B cell (primary cell): ENCODE measurements around the gene WHAMM.

ENCODE experiments used
- EZH2 ChIP-seq: IDR thresholded peaks from 2 replicates; pipeline ENCODE4 v1.6.1; 2012; ENCODE audit warnings: borderline replicate concordance, low read depth, mild to moderate bottlenecking, moderate library complexity, low read length; ENCODE audit not compliant: insufficient read depth, poor library complexity, severe bottlenecking
- TF ChIP-seq, protein P1 (sequence below): fragments of 200-600 bp; IDR thresholded peaks from one replicate; pipeline ENCODE4 v1.8.0; 2022; ENCODE audit warnings: antibody characterized with exemption, mild to moderate bottlenecking

- TF ChIP-seq, protein P1, sequence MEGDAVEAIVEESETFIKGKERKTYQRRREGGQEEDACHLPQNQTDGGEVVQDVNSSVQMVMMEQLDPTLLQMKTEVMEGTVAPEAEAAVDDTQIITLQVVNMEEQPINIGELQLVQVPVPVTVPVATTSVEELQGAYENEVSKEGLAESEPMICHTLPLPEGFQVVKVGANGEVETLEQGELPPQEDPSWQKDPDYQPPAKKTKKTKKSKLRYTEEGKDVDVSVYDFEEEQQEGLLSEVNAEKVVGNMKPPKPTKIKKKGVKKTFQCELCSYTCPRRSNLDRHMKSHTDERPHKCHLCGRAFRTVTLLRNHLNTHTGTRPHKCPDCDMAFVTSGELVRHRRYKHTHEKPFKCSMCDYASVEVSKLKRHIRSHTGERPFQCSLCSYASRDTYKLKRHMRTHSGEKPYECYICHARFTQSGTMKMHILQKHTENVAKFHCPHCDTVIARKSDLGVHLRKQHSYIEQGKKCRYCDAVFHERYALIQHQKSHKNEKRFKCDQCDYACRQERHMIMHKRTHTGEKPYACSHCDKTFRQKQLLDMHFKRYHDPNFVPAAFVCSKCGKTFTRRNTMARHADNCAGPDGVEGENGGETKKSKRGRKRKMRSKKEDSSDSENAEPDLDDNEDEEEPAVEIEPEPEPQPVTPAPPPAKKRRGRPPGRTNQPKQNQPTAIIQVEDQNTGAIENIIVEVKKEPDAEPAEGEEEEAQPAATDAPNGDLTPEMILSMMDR, result no peak
- no peak for TF ChIP-seq EZH2
These were observed 49.5 kb downstream of the WHAMM start for GRCh38 chr15:82858932-82859331.
